SK-N-SH (cell line): ENCODE data around the gene FMN1. TPM values are rescaled to one million over a fixed set of nuclear protein-coding genes. Genes with fewer than 3 reads are reported as not detected.
A peak's percentile ranks its signal among the peaks of the same experiment; 100 is the strongest.

Experiments used
- CTCF ChIA-PET: fragments of 300-600, 350-600 bp; formaldehyde crosslinking; extraction: SDS; loops from one replicate; lab custom pipeline; 2021; lab: Yijun Ruan, JAX
- POLR2A ChIA-PET: fragments of 350-600 bp; sonication (Branson Sonifier 250); formaldehyde crosslinking; extraction: SDS; loops from one replicate; lab custom pipeline; 2020; ENCODE audit warnings: antibody characterized with exemption, inconsistent platforms; lab: Yijun Ruan, JAX
- DNase-seq: peaks from one replicate; pipeline ENCODE4 v3.0.0; 2012
- H2AFZ ChIP-seq: fragments of 200-600 bp; sonication (generic); 2 replicates; pipeline ENCODE4 v1.8.1; 2016; ENCODE audit warnings: antibody characterized with exemption, mild to moderate bottlenecking, low read depth
- H3F3A ChIP-seq: fragments of 200-600 bp; sonication (generic); replicated peaks from 2 replicates; pipeline ENCODE3; 2016; ENCODE audit warnings: antibody characterized with exemption, mild to moderate bottlenecking; ENCODE audit not compliant: insufficient read depth
- H3K27ac ChIP-seq, 2 experiments: fragments of 200-500 bp in 1 of 2; fragments of 200-600 bp in 1 of 2; sonication (Bioruptor generic) in 1 of 2; sonication (generic), shearing (Covaris generic) in 1 of 2; 2 replicates each; pipeline versions ENCODE4 v1.5.1 to v1.6.1; 2014 to 2016; ENCODE audit warnings: low read depth in 2 of 2, inconsistent platforms in 1 of 2, low read length in 1 of 2, mild to moderate bottlenecking in 1 of 2, mixed read lengths in 1 of 2
- H3K27me3 ChIP-seq: fragments of 200-600 bp; sonication (generic), shearing (Covaris generic); 2 replicates; pipeline ENCODE4 v1.6.1; 2016; ENCODE audit warnings: mixed run types; ENCODE audit not compliant: insufficient read depth
- H3K36me3 ChIP-seq, 2 experiments: fragments of 200-500 bp in 1 of 2; fragments of 200-600 bp in 1 of 2; sonication (Bioruptor generic) in 1 of 2; sonication (generic) in 1 of 2; replicated peaks in 1 of 2; 2 replicates each; pipeline versions ENCODE3 to v1.5.1; 2014 to 2016; ENCODE audit warnings: low read length in 1 of 2, mild to moderate bottlenecking in 1 of 2; ENCODE audit not compliant: insufficient read depth in 2 of 2, control insufficient read depth in 1 of 2
- H3K4me1 ChIP-seq, 2 experiments: fragments of 200-500 bp in 1 of 2; fragments of 200-600 bp in 1 of 2; sonication (Bioruptor generic) in 1 of 2; sonication (generic), shearing (Covaris generic) in 1 of 2; 2 replicates each; pipeline versions ENCODE4 v1.5.1 to v1.6.1; 2014 to 2016; ENCODE audit warnings: low read depth in 1 of 2, low read length in 1 of 2, mixed run types in 1 of 2; ENCODE audit not compliant: insufficient read depth in 2 of 2, control insufficient read depth in 1 of 2
- H3K4me2 ChIP-seq: fragments of 200-600 bp; sonication (generic), shearing (Covaris generic); 2 replicates; pipeline ENCODE4 v1.6.1; 2017; ENCODE audit warnings: mixed run types
- H3K4me3 ChIP-seq, 2 experiments: fragments of 200-500 bp in 1 of 2; fragments of 200-600 bp in 1 of 2; sonication (Bioruptor generic) in 1 of 2; sonication (generic), shearing (Covaris generic) in 1 of 2; 2 replicates each; pipeline versions ENCODE4 v1.5.1 to v1.8.1; 2014 to 2016; ENCODE audit warnings: low read depth in 2 of 2, inconsistent platforms in 1 of 2, low read length in 1 of 2, mild to moderate bottlenecking in 1 of 2, mixed read lengths in 1 of 2, moderate library complexity in 1 of 2
- H3K79me2 ChIP-seq: fragments of 200-600 bp; sonication (generic); 2 replicates; pipeline ENCODE4 v1.8.1; 2017; ENCODE audit warnings: mild to moderate bottlenecking; ENCODE audit not compliant: insufficient read depth
- H3K9ac ChIP-seq: fragments of 200-600 bp; sonication (generic); 2 replicates; pipeline ENCODE4 v1.6.1; 2017; ENCODE audit warnings: mixed run types
- H3K9me2 ChIP-seq: fragments of 200-600 bp; sonication (generic); 2 replicates; pipeline ENCODE4 v1.6.1; 2017; ENCODE audit warnings: mixed run types
- H3K9me3 ChIP-seq: fragments of 200-600 bp; sonication (generic); 2 replicates; pipeline ENCODE4 v1.6.1; 2017; ENCODE audit warnings: mixed run types, mild to moderate bottlenecking, moderate library complexity
- H4K20me1 ChIP-seq: fragments of 200-600 bp; sonication (generic); 2 replicates; pipeline ENCODE4 v1.6.1; 2017; ENCODE audit warnings: mild to moderate bottlenecking, mixed run types; ENCODE audit not compliant: insufficient read depth
- CHD2 ChIP-seq: fragments of 150-350 bp; IDR thresholded peaks from 2 replicates; pipeline ENCODE4 v1.6.1; 2018; ENCODE audit warnings: low read length; ENCODE audit not compliant: partially characterized antibody
- EP300 ChIP-seq, 2 experiments: IDR thresholded peaks; 2 replicates each; pipeline versions ENCODE4 v1.4.0 to v1.6.1; 2012; ENCODE audit warnings: borderline replicate concordance in 1 of 2, low read depth in 1 of 2, low read length in 1 of 2
- EZH2phosphoT487 ChIP-seq: fragments of 200-600 bp; sonication (generic); IDR thresholded peaks from 2 replicates; pipeline ENCODE4 v1.6.1; 2017; ENCODE audit warnings: low read depth, mixed run types, mild to moderate bottlenecking, antibody characterized with exemption, moderate library complexity, borderline replicate concordance
- FOSL2 ChIP-seq: IDR thresholded peaks from 2 replicates; pipeline ENCODE4 v1.4.0; 2012; ENCODE audit warnings: low read depth, mild to moderate bottlenecking, moderate library complexity, borderline replicate concordance
- GABPA ChIP-seq: IDR thresholded peaks from 2 replicates; pipeline ENCODE4 v1.4.0; 2012; ENCODE audit warnings: low read depth, mild to moderate bottlenecking
- IRF3 ChIP-seq: fragments of 150-350 bp; IDR thresholded peaks from 2 replicates; pipeline ENCODE4 v1.6.1; 2016; ENCODE audit warnings: mild to moderate bottlenecking, low read depth, low read length
- MAX ChIP-seq: IDR thresholded peaks from 2 replicates; pipeline ENCODE4 v1.4.0; 2012; ENCODE audit warnings: low read depth
- MXI1 ChIP-seq: IDR thresholded peaks from 2 replicates; pipeline ENCODE4 v1.6.1; 2012; ENCODE audit warnings: mild to moderate bottlenecking, low read depth, low read length, improper control_type of control experiment
- NFIC ChIP-seq: IDR thresholded peaks from 2 replicates; pipeline ENCODE4 v1.4.0; 2012; ENCODE audit warnings: borderline replicate concordance
- NRF1 ChIP-seq: IDR thresholded peaks from 2 replicates; pipeline ENCODE4 v1.6.1; 2012; ENCODE audit warnings: low read depth, mild to moderate bottlenecking, low read length
- POLR2AphosphoS5 ChIP-seq: IDR thresholded peaks from 2 replicates; pipeline ENCODE4 v1.6.1; 2012; ENCODE audit warnings: low read depth, low read length
- RFX5 ChIP-seq: IDR thresholded peaks from 2 replicates; pipeline ENCODE4 v1.6.1; 2012; ENCODE audit warnings: mild to moderate bottlenecking, improper control_type of control experiment, low read length
- RXRA ChIP-seq: IDR thresholded peaks from 2 replicates; pipeline ENCODE4 v1.4.0; 2012; ENCODE audit warnings: low read depth, mild to moderate bottlenecking, borderline replicate concordance
- SIN3A ChIP-seq: IDR thresholded peaks from 2 replicates; pipeline ENCODE4 v1.6.1; 2012; ENCODE audit warnings: low read depth, mild to moderate bottlenecking, low read length, moderate library complexity, borderline replicate concordance
- SMC3 ChIP-seq: IDR thresholded peaks from 2 replicates; pipeline ENCODE4 v1.6.1; 2012; ENCODE audit warnings: low read depth, low read length, improper control_type of control experiment
- TEAD4 ChIP-seq: IDR thresholded peaks from 2 replicates; pipeline ENCODE4 v1.4.0; 2012; ENCODE audit warnings: mild to moderate bottlenecking, borderline replicate concordance; ENCODE audit not compliant: insufficient read depth
- USF1 ChIP-seq: IDR thresholded peaks from 2 replicates; pipeline ENCODE4 v1.4.0; 2012; ENCODE audit warnings: low read depth, borderline replicate concordance
- USF2 ChIP-seq: fragments of 150-350 bp; IDR thresholded peaks from 2 replicates; pipeline ENCODE4 v1.6.1; 2017; ENCODE audit warnings: antibody characterized with exemption, low read length, low read depth, borderline replicate concordance
- ZBTB33 ChIP-seq: IDR thresholded peaks from 2 replicates; pipeline ENCODE4 v1.4.0; 2012; ENCODE audit warnings: low read depth, borderline replicate concordance
- WGBS: methylation state at CpG from one replicate; pipeline ENCODE4 v1.1.6; 2017; ENCODE audit warnings: low lambda C conversion rate; 5-methylcytosine and 5-hydroxymethylcytosine counted together
- polyA plus RNA-seq, 3 experiments: library from polyadenylated mRNA; depleted of rRNA; stranded (reverse); fragments of >200 nt; gene quantifications; 2 replicates each; pipeline ENCODE4 v1.2.3, GENCODE V29; 2012

Gene FMN1
- polyA plus RNA-seq, 1 of the 3 experiments (the other 2 are of a cell fraction) = 9.1 TPM

GRCh38 chr15:33027306-33028035 is 167.0 kb downstream of the FMN1 start:
- no peaks in the 10 kb centered on the region for H3K36me3 ChIP-seq
- no peak overlapping the region for H3K4me3 ChIP-seq
- no peak overlapping the region for H3K9ac ChIP-seq
- H3K4me1 ChIP-seq = peaks cover 16 to 37% of the 10 kb centered on the region in 2 experiments
- H3K27ac ChIP-seq = peak overlapping the region; percentile 28 to 33; a peak in 2 of 4 replicates
- H2AFZ ChIP-seq = no peak overlapping the region
- TF ChIP-seq IRF3 (no peak), EP300 (IDR thresholded peaks at IDR 0.05; ENCODE audit: borderline replicate concordance in 1 of 2, low read depth in 1 of 2, low read length in 1 of 2) (no peak), NFIC (no peak), CHD2 (no peak), SIN3A (no peak), MAX (no peak), RXRA (no peak), POLR2AphosphoS5 (no peak), GABPA (no peak), FOSL2 (no peak), NRF1 (no peak)
- no peak overlapping the region for H3K4me2 ChIP-seq
- peaks cover 99% of the 10 kb centered on the region for H3K79me2 ChIP-seq
- ChIA-PET POLR2A (no interaction called here), CTCF (interaction anchor here (0.7 to 3.3 kb wide), 7 partner anchors 9 to 710 kb away, joined by 3 to 18 read pairs (median 3); no protein-coding TSS in a partner anchor)
- H3K27me3 ChIP-seq = no peaks in the 10 kb centered on the region
- DNase-seq = no peak
- no peaks in the 10 kb centered on the region for H3K9me2 ChIP-seq
- 77% methylated on average over 7 of the region's 7 CpGs for WGBS
- no peaks in the 10 kb centered on the region for H3K9me3 ChIP-seq
- peaks cover 81% of the 10 kb centered on the region for H4K20me1 ChIP-seq
- H3F3A ChIP-seq = peaks cover 23% of the 10 kb centered on the region

- Histone ChIP-seq H3K9me2 (no peaks in the 10 kb centered on the region), H3K4me2 (no peak overlapping the region), H3K9ac (no peak overlapping the region), H3K79me2 (peaks cover 99% of the 10 kb centered on the region), H3K9me3 (no peaks in the 10 kb centered on the region), H3K4me3 (no peak overlapping the region), H2AFZ (no peak overlapping the region), H3K27ac (peak overlapping the region in 1 of 2 experiments; percentile 33; a peak in 1 of 4 replicates), H3K36me3 (no peaks in the 10 kb centered on the region), H3F3A (peaks cover 27% of the 10 kb centered on the region), H4K20me1 (peaks cover 81% of the 10 kb centered on the region), H3K4me1 (peaks cover 20 to 39% of the 10 kb centered on the region in 2 experiments), H3K27me3 (no peaks in the 10 kb centered on the region)
- no peak for DNase-seq
- TF ChIP-seq USF1 (no peak), SMC3 (no peak), GABPA (no peak), RFX5 (no peak), USF2 (no peak), TEAD4 (no peak), ZBTB33 (no peak), EP300 (IDR thresholded peaks at IDR 0.05; ENCODE audit: borderline replicate concordance in 1 of 2, low read depth in 1 of 2, low read length in 1 of 2) (no peak), MXI1 (no peak), EZH2phosphoT487 (no peak)
- CTCF ChIA-PET = interaction anchor here (0.6 to 3.3 kb wide), 6 partner anchors 15 to 711 kb away, joined by 3 to 18 read pairs (median 4); no protein-coding TSS in a partner anchor
- POLR2A ChIA-PET = no interaction called here
- WGBS = 58% methylated on average over 2 of the region's 2 CpGs
Observed at GRCh38 chr15:33026614-33027013, 167.9 kb downstream of the FMN1 start.
